ENCODE results near the gene AKAP8. TPM values are rescaled to one million over a fixed set of nuclear protein-coding genes. Genes with fewer than 3 reads are reported as not detected.

AKAP8 gene
- polyA plus RNA-seq, 1 donor: 28.1 TPM

DNA sequence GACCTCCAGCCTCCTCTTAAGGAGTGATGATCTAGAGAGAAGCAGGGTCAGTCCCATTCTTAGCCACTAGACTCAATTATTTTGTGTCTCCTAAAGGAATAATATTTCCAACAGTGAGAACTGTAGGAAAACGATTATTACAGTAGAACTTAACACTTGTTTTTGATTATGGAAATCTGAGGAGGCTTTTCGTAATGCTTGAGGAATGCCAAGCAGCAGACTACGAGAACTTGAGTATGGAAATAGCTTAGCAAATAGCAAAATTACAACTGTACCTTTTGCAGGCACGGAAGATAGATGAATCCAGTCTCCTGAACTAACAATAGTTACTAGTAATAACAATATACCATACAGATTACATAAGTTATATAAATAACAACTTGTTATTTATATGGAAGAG, 59.5 kb downstream of the AKAP8 start:
- H3K36me3 ChIP-seq (ENCODE audit: control insufficient read depth, insufficient read depth, low read length): no peaks in the 10 kb centered on the region
- DNase-seq: no peak
- H3K27ac ChIP-seq (ENCODE audit: low read length): no peak overlapping the region
- WGBS (ENCODE audit: insufficient coverage, low lambda C conversion rate): 76% methylated on average over 3 of the region's 4 CpGs
- H3K27me3 ChIP-seq (ENCODE audit: control insufficient read depth, insufficient read depth, low read length): no peaks in the 10 kb centered on the region
- no peak overlapping the region for H3K4me3 ChIP-seq (ENCODE audit: low read length)
- no peaks in the 10 kb centered on the region for H3K9me3 ChIP-seq (ENCODE audit: control insufficient read depth, low read depth, low read length)
- H3K4me1 ChIP-seq (ENCODE audit: control insufficient read depth, insufficient read depth, low read length): peaks cover 5% of the 10 kb centered on the region

DNA sequence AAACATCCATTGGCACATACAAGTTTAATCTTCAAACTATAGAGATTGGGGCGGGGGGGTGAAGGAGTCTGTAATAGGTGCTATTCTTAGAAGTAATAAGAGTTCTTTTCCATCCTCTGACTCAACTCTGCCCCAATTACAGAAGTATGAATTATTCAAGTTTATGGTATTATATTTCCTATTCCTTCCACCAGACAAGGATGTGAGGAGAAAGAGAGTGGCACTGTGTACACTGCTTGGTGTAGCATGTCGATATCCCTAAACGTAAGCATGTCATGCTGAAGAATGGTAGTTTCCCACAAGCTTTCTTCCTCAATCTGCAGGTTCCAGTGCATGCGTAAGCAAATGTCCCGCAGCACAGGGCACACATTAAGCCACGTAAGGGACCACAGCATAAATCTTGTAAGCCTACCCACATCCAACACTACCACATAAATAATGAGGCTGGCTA, 61.3 kb downstream of the AKAP8 start:
- H3K27ac ChIP-seq (ENCODE audit: low read length): no peak overlapping the region
- no peaks in the 10 kb centered on the region for H3K27me3 ChIP-seq (ENCODE audit: control insufficient read depth, insufficient read depth, low read length)
- no peak for DNase-seq
- no peaks in the 10 kb centered on the region for H3K4me1 ChIP-seq (ENCODE audit: control insufficient read depth, insufficient read depth, low read length)
- H3K4me3 ChIP-seq (ENCODE audit: low read length): no peak overlapping the region
- no CpG with 5 or more reads among the region's 6 CpGs for WGBS (ENCODE audit: insufficient coverage, low lambda C conversion rate)
- no peaks in the 10 kb centered on the region for H3K9me3 ChIP-seq (ENCODE audit: control insufficient read depth, low read depth, low read length)
- no peaks in the 10 kb centered on the region for H3K36me3 ChIP-seq (ENCODE audit: control insufficient read depth, insufficient read depth, low read length)

DNA sequence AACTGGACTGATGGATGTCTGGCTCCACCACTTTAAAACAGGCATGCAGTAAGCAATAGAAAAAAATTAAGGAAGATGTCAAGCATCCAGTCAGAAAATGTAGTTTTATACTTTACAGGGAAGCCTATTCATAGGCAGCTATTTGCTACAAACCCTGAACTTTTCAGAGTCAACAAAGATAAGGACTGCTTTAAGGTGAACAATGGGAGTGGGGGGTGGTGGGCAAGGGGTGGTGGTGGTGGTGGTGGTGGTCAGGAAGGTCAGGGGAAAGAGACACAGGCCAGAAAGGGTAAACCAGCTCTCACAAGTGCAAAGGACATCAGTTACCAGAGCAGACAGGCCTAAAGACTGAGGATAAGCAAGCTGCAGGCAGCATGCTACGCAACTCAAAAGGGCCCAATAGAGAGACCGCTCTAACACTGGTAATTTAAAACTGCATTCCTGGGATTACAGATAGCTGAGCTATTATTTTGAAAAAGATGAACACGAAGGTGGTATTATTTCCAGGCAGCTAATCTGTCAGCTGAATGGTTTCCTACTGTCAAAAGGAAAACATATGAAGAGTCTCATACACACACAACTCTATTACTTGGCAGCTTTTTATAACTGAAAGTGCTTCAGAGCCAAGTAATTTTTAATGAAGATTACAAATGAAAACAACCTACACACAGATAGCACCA, 62.1 kb downstream of the AKAP8 start:
- DNase-seq: no peak

DNA sequence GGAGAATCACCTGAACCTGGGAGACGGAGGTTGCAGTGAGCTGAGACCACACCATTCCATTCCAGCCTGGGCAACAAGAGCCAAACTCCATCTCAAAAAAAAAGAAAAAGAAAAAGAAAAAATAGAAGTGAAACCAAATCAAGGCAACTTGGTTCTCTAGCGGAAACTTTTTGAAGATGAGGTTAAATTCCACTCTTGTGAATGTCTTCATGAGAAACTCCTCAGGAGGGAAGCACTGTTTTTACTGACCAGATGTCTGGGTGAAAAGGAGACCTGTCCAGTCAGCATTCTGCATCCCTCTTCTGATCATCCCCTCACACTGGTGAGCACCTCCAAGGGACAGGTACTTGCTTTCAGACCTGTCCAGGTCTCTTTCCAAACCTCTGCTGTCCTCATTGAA, 63.1 kb downstream of the AKAP8 start:
- Histone ChIP-seq H3K27me3 (ENCODE audit: control insufficient read depth, insufficient read depth, low read length) (no peaks in the 10 kb centered on the region), H3K27ac (ENCODE audit: low read length) (no peak overlapping the region), H3K9me3 (ENCODE audit: control insufficient read depth, low read depth, low read length) (no peaks in the 10 kb centered on the region), H3K36me3 (ENCODE audit: control insufficient read depth, insufficient read depth, low read length) (no peaks in the 10 kb centered on the region), H3K4me3 (ENCODE audit: low read length) (no peak overlapping the region), H3K4me1 (ENCODE audit: control insufficient read depth, insufficient read depth, low read length) (no peaks in the 10 kb centered on the region)
- no CpG with 5 or more reads among the region's 2 CpGs for WGBS (ENCODE audit: insufficient coverage, low lambda C conversion rate)
- no peak for DNase-seq

More for the DNA sequence above, 62.1 kb downstream of the AKAP8 start:
- H3K36me3 ChIP-seq (ENCODE audit: control insufficient read depth, insufficient read depth, low read length): no peaks in the 10 kb centered on the region
- H3K9me3 ChIP-seq (ENCODE audit: control insufficient read depth, low read depth, low read length): no peaks in the 10 kb centered on the region
- H3K27ac ChIP-seq (ENCODE audit: low read length): no peak overlapping the region
- 65% methylated on average over 3 of the region's 3 CpGs for WGBS (ENCODE audit: insufficient coverage, low lambda C conversion rate)
- H3K4me1 ChIP-seq (ENCODE audit: control insufficient read depth, insufficient read depth, low read length): no peaks in the 10 kb centered on the region
- H3K4me3 ChIP-seq (ENCODE audit: low read length): no peak overlapping the region
- H3K27me3 ChIP-seq (ENCODE audit: control insufficient read depth, insufficient read depth, low read length): no peaks in the 10 kb centered on the region

DNA sequence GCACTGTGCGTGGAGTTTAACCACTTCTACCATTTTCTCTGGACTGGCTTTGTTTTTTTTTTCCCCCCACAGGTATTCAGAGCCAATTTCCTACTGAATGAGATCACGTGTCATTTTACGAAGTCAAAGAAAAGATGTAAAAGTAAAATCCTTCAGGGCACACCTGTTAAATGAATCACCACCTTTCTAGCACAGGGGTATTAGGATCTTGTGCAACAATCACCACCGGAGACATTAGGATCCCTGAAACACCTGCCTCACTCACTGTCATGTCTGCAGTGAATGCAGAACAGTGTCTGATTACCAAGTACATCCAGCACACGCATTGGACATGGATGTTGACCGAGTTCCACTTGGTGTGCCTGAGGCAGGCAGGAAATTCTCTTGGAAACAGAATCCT, 64.5 kb downstream of the AKAP8 start:
- Histone ChIP-seq H3K4me1 (ENCODE audit: control insufficient read depth, insufficient read depth, low read length) (no peaks in the 10 kb centered on the region), H3K9me3 (ENCODE audit: control insufficient read depth, low read depth, low read length) (no peaks in the 10 kb centered on the region), H3K4me3 (ENCODE audit: low read length) (no peak overlapping the region), H3K27me3 (ENCODE audit: control insufficient read depth, insufficient read depth, low read length) (no peaks in the 10 kb centered on the region), H3K36me3 (ENCODE audit: control insufficient read depth, insufficient read depth, low read length) (no peaks in the 10 kb centered on the region), H3K27ac (ENCODE audit: low read length) (no peak overlapping the region)
- 77% methylated on average over 3 of the region's 6 CpGs for WGBS (ENCODE audit: insufficient coverage, low lambda C conversion rate)
- no peak for DNase-seq

DNA sequence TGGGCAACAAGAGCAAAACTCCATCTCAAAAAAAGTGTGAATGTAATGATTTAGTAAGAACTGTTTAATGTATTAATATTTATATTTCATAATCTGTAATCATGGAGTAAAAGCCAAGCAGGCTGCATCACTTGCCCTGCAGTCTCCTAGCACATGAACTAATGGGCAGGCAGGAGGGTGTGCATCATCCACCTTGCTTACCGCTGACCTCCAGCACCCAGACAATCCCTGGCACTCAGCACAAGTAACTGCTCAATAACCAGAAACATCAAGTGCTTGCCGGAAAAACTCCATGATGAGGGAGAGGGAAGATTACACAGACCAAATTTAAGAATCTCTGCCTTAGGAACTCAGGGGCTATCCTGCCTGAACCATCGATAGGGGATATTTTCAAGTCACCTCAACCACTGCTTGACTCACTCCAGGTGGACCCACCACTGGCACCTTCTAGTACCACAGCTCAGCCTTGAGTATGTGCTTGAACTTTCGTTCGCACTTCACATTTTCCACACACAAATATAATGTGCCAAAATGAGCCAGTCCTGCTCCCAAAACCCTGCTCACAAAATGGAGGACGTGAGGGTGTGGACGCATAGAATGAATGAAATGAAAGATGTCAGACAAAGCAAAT, 65.8 kb downstream of the AKAP8 start:
- H3K36me3 ChIP-seq (ENCODE audit: control insufficient read depth, insufficient read depth, low read length): no peaks in the 10 kb centered on the region
- no peaks in the 10 kb centered on the region for H3K9me3 ChIP-seq (ENCODE audit: control insufficient read depth, low read depth, low read length)
- H3K4me1 ChIP-seq (ENCODE audit: control insufficient read depth, insufficient read depth, low read length): no peaks in the 10 kb centered on the region
- no peak overlapping the region for H3K27ac ChIP-seq (ENCODE audit: low read length)
- WGBS (ENCODE audit: insufficient coverage, low lambda C conversion rate): 83% methylated on average over 2 of the region's 7 CpGs
- no peak for DNase-seq
- H3K27me3 ChIP-seq (ENCODE audit: control insufficient read depth, insufficient read depth, low read length): no peaks in the 10 kb centered on the region
- no peak overlapping the region for H3K4me3 ChIP-seq (ENCODE audit: low read length)

DNA sequence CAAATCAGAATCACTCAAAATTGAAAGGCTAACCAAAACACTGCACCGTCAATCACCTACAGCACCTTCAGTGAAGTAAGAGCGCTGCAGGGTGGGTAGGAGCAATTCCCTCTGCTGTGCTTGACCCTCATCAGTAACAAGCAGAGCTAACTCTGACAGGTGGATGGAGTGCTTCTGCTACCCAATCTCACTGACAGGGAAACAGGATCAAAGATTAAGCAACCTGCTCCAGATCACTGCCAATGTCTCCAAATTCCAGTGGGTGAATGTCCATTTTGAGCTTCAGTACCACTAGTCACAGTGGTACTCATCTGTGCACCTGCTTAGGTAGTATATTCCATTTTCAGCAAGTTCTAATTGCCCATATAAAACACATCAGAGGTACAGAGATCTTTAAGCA, 72.4 kb downstream of the AKAP8 start:
- Histone ChIP-seq H3K4me1 (ENCODE audit: control insufficient read depth, insufficient read depth, low read length) (no peaks in the 10 kb centered on the region), H3K9me3 (ENCODE audit: control insufficient read depth, low read depth, low read length) (no peaks in the 10 kb centered on the region), H3K27me3 (ENCODE audit: control insufficient read depth, insufficient read depth, low read length) (no peaks in the 10 kb centered on the region), H3K27ac (ENCODE audit: low read length) (no peak overlapping the region), H3K36me3 (ENCODE audit: control insufficient read depth, insufficient read depth, low read length) (no peaks in the 10 kb centered on the region), H3K4me3 (ENCODE audit: low read length) (no peak overlapping the region)
- no peak for DNase-seq
- no CpG with 5 or more reads among the region's 2 CpGs for WGBS (ENCODE audit: insufficient coverage, low lambda C conversion rate)

DNA sequence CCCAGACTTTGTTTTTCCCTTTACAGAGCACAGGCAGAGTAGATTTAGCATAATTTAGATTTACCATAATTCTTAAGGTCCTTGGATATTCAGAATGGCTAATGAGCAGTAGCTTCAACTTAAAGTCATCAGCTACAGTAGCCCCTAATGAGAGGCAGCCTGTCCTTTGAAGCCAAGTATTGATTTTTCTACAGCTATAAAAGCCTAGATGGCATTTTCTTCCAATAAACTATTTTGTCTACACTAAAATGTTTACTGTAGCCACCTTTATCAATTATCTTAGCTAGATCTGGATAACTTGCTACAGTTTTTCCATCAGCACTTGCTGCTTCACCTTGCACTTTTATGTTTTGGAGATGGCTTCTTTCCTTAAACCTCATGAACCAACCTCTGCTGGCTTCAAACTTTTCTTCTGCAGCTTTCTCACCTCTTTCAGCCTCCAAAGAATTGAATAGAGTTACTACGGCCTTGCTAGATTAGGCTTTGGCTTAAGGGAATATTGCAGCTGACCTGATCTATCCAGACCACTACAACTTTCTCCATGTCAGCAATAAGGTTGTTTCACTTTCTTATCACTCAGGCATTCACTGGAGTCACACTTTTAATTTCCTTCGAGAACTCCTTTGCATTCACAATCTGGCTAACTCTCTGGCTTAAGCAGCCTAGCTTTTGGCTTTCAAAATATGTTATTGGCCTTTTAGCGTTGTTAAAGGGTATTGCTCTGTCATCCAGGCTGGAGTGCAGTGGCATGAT, 73.8 kb downstream of the AKAP8 start:
- Histone ChIP-seq H3K4me3 (ENCODE audit: low read length) (no peak overlapping the region), H3K9me3 (ENCODE audit: control insufficient read depth, low read depth, low read length) (no peaks in the 10 kb centered on the region), H3K4me1 (ENCODE audit: control insufficient read depth, insufficient read depth, low read length) (no peaks in the 10 kb centered on the region), H3K27ac (ENCODE audit: low read length) (no peak overlapping the region), H3K27me3 (ENCODE audit: control insufficient read depth, insufficient read depth, low read length) (no peaks in the 10 kb centered on the region), H3K36me3 (ENCODE audit: control insufficient read depth, insufficient read depth, low read length) (no peaks in the 10 kb centered on the region)
- no peak for DNase-seq
- no CpG with 5 or more reads among the region's 3 CpGs for WGBS (ENCODE audit: insufficient coverage, low lambda C conversion rate)

DNA sequence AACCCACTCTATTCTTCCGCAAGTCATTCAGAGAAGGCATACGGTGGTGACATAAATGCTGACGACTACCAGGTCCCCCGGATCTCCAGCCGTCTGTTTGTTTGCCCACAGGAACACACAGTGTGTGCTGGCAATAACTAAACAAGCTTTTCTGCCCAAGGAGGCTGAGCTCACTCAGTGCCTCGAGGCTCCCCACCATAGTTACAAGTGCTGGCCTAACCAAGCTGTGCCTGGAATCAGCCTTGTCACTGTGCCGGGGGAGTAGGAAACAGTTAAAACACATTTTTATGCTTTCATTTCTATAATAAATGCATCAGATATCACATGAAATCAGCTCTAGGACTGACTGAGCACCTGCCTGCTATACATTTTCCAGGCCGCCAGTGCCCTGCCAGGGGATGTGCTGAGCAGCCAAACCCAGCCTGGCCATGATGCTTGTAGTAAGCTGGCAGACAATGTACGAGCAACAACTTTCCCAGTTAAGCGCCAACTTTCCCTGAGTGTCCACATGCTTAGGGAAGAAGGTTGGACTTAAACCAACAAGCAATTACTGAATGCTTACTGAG, 75.4 kb downstream of the AKAP8 start:
- no peak for DNase-seq
- no peaks in the 10 kb centered on the region for H3K9me3 ChIP-seq (ENCODE audit: control insufficient read depth, low read depth, low read length)
- no peak overlapping the region for H3K27ac ChIP-seq (ENCODE audit: low read length)
- no CpG with 5 or more reads among the region's 10 CpGs for WGBS (ENCODE audit: insufficient coverage, low lambda C conversion rate)
- H3K4me1 ChIP-seq (ENCODE audit: control insufficient read depth, insufficient read depth, low read length): no peaks in the 10 kb centered on the region
- H3K4me3 ChIP-seq (ENCODE audit: low read length): no peak overlapping the region
- H3K36me3 ChIP-seq (ENCODE audit: control insufficient read depth, insufficient read depth, low read length): no peaks in the 10 kb centered on the region
- no peaks in the 10 kb centered on the region for H3K27me3 ChIP-seq (ENCODE audit: control insufficient read depth, insufficient read depth, low read length)
